Raji (cell line): ENCODE data around the gene C11orf91.

Experiments
- POLR2A ChIP-seq: IDR thresholded peaks from 2 replicates; pipeline ENCODE4 v1.6.1; 2011; ENCODE audit warnings: low read depth, low read length, control low read depth; ENCODE audit not compliant: insufficient read depth

C11orf91 gene

DNA sequence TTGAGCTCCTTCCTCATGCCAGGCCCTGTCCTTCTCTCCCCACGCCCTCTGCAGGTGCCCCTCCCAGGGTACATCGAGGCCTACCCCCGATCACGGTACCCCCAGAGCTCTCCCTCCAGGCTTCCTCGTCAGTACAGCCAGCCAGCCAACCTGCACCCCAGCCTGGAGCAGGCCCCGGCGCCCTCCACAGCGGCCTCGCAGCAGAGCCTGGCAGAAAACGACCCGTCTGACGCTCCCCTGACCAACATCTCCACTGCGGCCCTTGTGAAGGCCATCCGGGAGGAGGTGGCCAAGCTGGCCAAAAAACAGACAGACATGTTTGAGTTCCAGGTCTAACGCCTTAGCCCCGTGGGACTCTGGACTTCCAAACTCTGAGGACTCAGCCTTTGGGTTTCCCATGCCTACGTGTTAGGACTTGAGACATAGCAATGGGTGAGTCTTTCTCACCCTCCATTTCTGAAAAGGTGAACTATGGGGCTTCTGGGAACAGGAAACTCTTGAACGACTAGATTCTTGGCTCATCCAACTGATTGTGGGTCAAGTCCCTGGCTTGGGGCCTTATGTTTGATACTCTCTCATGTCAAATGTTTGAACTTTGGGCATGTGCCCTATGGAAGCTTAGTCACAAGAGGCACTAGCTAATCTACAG, 32.7 kb downstream of the C11orf91 start:
- no peak for TF ChIP-seq POLR2A

GRCh38 chr11:33665350-33666106, 35.1 kb downstream of the C11orf91 start:
- TF ChIP-seq POLR2A: no peak

DNA sequence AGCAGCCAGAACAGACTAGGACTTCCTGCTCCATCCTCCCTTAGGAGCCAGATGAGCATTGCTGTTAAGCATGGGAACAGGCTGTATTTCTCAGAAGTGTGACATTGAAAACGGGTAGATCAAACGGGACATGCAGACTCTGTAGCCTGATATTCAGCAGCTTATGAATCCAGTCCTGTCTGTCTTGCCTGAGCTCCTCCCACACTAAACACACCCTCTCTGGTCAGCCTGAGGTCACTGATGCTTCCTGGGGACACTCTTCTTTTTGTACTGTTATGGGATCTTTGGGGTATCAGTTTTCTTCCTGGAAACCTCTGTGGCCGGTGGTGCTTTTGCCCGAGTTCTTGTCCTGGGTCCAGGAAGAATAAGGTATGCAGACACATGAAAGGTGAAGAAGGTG, 35.8 kb downstream of the C11orf91 start:
- TF ChIP-seq POLR2A: no peak

GRCh38 chr11:33664166-33664565, 36.5 kb downstream of the C11orf91 start:
- TF ChIP-seq POLR2A: no peak

GRCh38 chr11:33663121-33663520, 37.5 kb downstream of the C11orf91 start:
- no peak for TF ChIP-seq POLR2A

DNA sequence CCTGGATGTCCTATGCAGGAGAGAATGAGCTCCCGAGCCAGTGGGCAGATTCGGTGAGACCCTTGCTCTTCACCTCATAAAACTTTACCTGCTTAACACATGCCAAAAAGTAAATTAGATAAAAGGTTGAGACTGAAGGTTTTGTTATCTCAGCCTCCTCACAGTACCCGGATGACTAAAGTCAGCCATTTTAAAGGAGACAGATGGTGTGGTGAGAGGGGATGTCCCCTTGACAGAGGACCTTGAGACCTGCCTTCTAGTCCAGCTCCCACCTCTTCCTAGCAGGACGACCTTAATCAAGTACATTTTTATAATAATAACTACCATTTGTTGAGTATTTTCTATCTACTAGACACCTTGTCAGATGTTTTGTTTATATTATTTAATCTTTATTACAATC, 39.7 kb downstream of the C11orf91 start:
- no peak for TF ChIP-seq POLR2A

GRCh38 chr11:33659370-33660139, 41.1 kb downstream of the C11orf91 start:
- TF ChIP-seq POLR2A: no peak

- no peak for TF ChIP-seq POLR2A
Measured at GRCh38 chr11:33658195-33658900, 42.3 kb downstream of the C11orf91 start.

- TF ChIP-seq POLR2A: no peak
Measured at GRCh38 chr11:33657757-33658156, 42.9 kb downstream of the C11orf91 start.

- no peak for TF ChIP-seq POLR2A
Measured at GRCh38 chr11:33656768-33657167, 43.9 kb downstream of the C11orf91 start.

- no peak for TF ChIP-seq POLR2A
Measured at GRCh38 chr11:33655842-33656600, 44.6 kb downstream of the C11orf91 start.

- TF ChIP-seq POLR2A: no peak
Measured at GRCh38 chr11:33654594-33654993, 46.0 kb downstream of the C11orf91 start.

DNA sequence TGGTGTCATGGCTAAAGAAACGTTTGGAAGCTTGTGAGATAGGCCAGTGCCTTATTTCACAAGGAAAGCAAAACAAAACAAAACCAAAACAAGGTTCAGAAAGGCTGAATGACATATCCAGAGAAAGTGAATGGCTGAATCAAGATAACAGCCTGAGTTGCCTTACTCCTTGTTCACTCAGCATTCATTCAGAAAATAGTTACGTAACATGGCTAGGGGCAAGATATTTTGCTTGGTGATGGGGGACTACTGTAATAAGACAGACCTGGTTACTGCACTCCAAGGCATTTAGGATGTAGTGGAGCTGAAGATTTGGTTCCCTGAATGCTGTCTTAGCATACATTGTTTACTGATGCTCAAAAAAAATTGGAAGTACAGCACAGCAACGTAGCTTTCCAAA, 47.7 kb downstream of the C11orf91 start:
- TF ChIP-seq POLR2A: no peak

DNA sequence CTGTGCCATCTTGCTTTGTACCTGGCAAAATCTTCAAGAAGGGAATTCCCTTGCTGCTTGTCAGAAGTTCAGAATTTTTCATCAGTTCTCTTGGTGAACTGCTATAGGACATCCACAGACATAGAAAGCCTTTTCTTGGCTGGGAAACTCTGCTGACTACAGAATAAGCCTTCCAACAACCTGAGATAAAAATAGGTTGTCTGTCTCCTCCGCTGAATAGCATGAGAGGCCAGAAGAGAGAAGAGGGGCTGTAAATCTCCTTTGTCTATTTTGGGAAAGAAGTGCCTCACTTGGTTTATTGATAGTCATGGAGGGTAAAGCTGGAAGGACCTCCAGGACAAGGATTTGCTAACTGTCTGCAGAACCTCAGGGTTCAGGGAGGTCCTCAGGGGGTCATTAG, 48.2 kb downstream of the C11orf91 start:
- TF ChIP-seq POLR2A: no peak

- TF ChIP-seq POLR2A: no peak
Measured at GRCh38 chr11:33651990-33652389, 48.6 kb downstream of the C11orf91 start.

- no peak for TF ChIP-seq POLR2A
Measured at GRCh38 chr11:33651555-33651954, 49.1 kb downstream of the C11orf91 start.
